GM21515 (cell line): ENCODE data around the gene SCAND1.
"Not testable (repeated sequence)": the region's sequence is repeated elsewhere in the genome, so short reads cannot be mapped to it uniquely, and the experiment has no call there.

Source experiments
- ATAC-seq: cut with Tn5 transposase; IDR thresholded peaks from one replicate; pipeline ENCODE4 v1.9.1; 2021; ENCODE audit not compliant: unreplicated experiment

SCAND1 gene

GRCh38 chr20:35954200-35954906 lies at the start of gene SCAND1:
Gene SCAND1 (minus strand): TSS chr20:35954502. CDS start chr20:35954284, 218 bp downstream.
- peak; percentile 86 for ATAC-seq

GRCh38 chr20:36004045-36004444 lies 49.7 kb upstream of the SCAND1 start:
- ATAC-seq: no peak

GRCh38 chr20:36002855-36003254 lies 48.6 kb upstream of the SCAND1 start:
- ATAC-seq: no peak

- not testable (repeated sequence) for ATAC-seq
Observed at GRCh38 chr20:36001331-36001730, 47.0 kb upstream of the SCAND1 start.

GRCh38 chr20:35996492-35996891 lies 42.2 kb upstream of the SCAND1 start:
- ATAC-seq: not testable (repeated sequence)

GRCh38 chr20:35994994-35995453 lies 40.7 kb upstream of the SCAND1 start:
- no peak for ATAC-seq

GRCh38 chr20:35992713-35993335 lies 38.5 kb upstream of the SCAND1 start:
- no peak for ATAC-seq

GRCh38 chr20:35991142-35991771 lies 37.0 kb upstream of the SCAND1 start:
- no peak for ATAC-seq

GRCh38 chr20:35988910-35989463 lies 34.7 kb upstream of the SCAND1 start:
- ATAC-seq: no peak

- no peak for ATAC-seq
Observed at GRCh38 chr20:35985806-35986205, 31.5 kb upstream of the SCAND1 start.

GRCh38 chr20:35984382-35984781 lies 30.1 kb upstream of the SCAND1 start:
- ATAC-seq: no peak

- no peak for ATAC-seq
Observed at GRCh38 chr20:35981969-35982368, 27.7 kb upstream of the SCAND1 start.

- no peak for ATAC-seq
Observed at GRCh38 chr20:35979544-35979943, 25.2 kb upstream of the SCAND1 start.

GRCh38 chr20:35978041-35978513 lies 23.8 kb upstream of the SCAND1 start:
- ATAC-seq: no peak

- ATAC-seq: no peak
Observed at GRCh38 chr20:35975576-35976373, 21.5 kb upstream of the SCAND1 start.

GRCh38 chr20:35974256-35974655 lies 20.0 kb upstream of the SCAND1 start:
- ATAC-seq: no peak

GRCh38 chr20:35972462-35972861 lies 18.2 kb upstream of the SCAND1 start:
- ATAC-seq: no peak

- ATAC-seq: no peak
Observed at GRCh38 chr20:35971981-35972380, 17.7 kb upstream of the SCAND1 start.

GRCh38 chr20:35968930-35969329 lies 14.6 kb upstream of the SCAND1 start:
- no peak for ATAC-seq

GRCh38 chr20:35967979-35968640 lies 13.8 kb upstream of the SCAND1 start, which contains the start of gene CNBD2:
Gene CNBD2 (plus strand): TSS chr20:35968590. CDS start chr20:35968763, 173 bp downstream.
- ATAC-seq: no peak
